HTERT RPE-1 (cell line): Measurements from ENCODE around the gene PIK3R5.
"Not testable (repeated sequence)": the region's sequence is repeated elsewhere in the genome, so short reads cannot be mapped to it uniquely, and the experiment has no call there.

ENCODE experiments used
- in situ Hi-C: fragments of 300-500 bp; cut with MboI; formaldehyde crosslinking; loops from 4 replicates; pipeline ENCODE4 v1.14.3; 2020; ENCODE audit warnings: low sequenced_read_pairs

PIK3R5 gene

GRCh38 chr17:8885163-8885966 is 80.1 kb downstream of the PIK3R5 start:
- in situ Hi-C loops, result not testable (repeated sequence)

- in situ Hi-C loops, result no loop called here
These were observed 81.0 kb downstream of the PIK3R5 start for GRCh38 chr17:8884336-8884990.

GRCh38 chr17:8883353-8883752 is 82.2 kb downstream of the PIK3R5 start:
- in situ Hi-C loops, result no loop called here

- in situ Hi-C loops, result no loop called here
These were observed 83.9 kb downstream of the PIK3R5 start for GRCh38 chr17:8881606-8882005.

GRCh38 chr17:8880466-8880865 is 85.0 kb downstream of the PIK3R5 start:
- in situ Hi-C loops, result no loop called here

- in situ Hi-C loops, result no loop called here
These were observed 86.1 kb downstream of the PIK3R5 start for GRCh38 chr17:8879410-8879809.

GRCh38 chr17:8877984-8878383 is 87.5 kb downstream of the PIK3R5 start:
- in situ Hi-C loops, result no loop called here

- in situ Hi-C loops, result no loop called here
These were observed 89.5 kb downstream of the PIK3R5 start for GRCh38 chr17:8875957-8876356.

GRCh38 chr17:8875436-8875835 is 90.1 kb downstream of the PIK3R5 start:
- in situ Hi-C loops, result no loop called here

GRCh38 chr17:8873801-8874715 is 91.4 kb downstream of the PIK3R5 start:
- in situ Hi-C loops, result no loop called here

GRCh38 chr17:8872705-8873435 is 92.6 kb downstream of the PIK3R5 start:
- in situ Hi-C loops, result no loop called here

- in situ Hi-C loops, result no loop called here
These were observed 93.3 kb downstream of the PIK3R5 start for GRCh38 chr17:8872036-8872704.

- in situ Hi-C loops, result no loop called here
These were observed 94.4 kb downstream of the PIK3R5 start for GRCh38 chr17:8871081-8871581.

- in situ Hi-C loops, result no loop called here
These were observed 95.0 kb downstream of the PIK3R5 start for GRCh38 chr17:8870406-8871040.

- in situ Hi-C loops, result no loop called here
These were observed 96.2 kb downstream of the PIK3R5 start for GRCh38 chr17:8869114-8869815.

- in situ Hi-C loops, result no loop called here
These were observed 97.0 kb downstream of the PIK3R5 start for GRCh38 chr17:8868529-8868951.

GRCh38 chr17:8868092-8868491 is 97.4 kb downstream of the PIK3R5 start:
- in situ Hi-C loops, result no loop called here

GRCh38 chr17:8867361-8867981 is 98.0 kb downstream of the PIK3R5 start, which contains the start of gene PIK3R6:
TSS of gene PIK3R6 (minus strand) at chr17:8867674. CDS start at chr17:8849794, 17,880 bp downstream.
- in situ Hi-C loops, result no loop called here
